Measurements from ENCODE around the gene STARD8.

GRCh38 chrX:68703846-68704245 lies 56.4 kb downstream of the STARD8 start:
- TF ChIP-seq E2F6 (IDR thresholded peaks at IDR 0.05; ENCODE audit: borderline replicate concordance, low read depth) = no peak
- no peak for TF ChIP-seq CTCF (IDR thresholded peaks at IDR 0.05)
- no peak for TF ChIP-seq RAD21 (conservative IDR thresholded peaks at IDR 0.05 in 1 of 2, IDR thresholded peaks at IDR 0.05 in 1 of 2)
- no peak for TF ChIP-seq POLR2A (IDR thresholded peaks at IDR 0.05; ENCODE audit: low read length)
- no peak for TF ChIP-seq POLR2AphosphoS2 (conservative IDR thresholded peaks at IDR 0.05; ENCODE audit: low read length)
- no peak for TF ChIP-seq BHLHE40 (IDR thresholded peaks at IDR 0.05; ENCODE audit: low read depth, low read length)
- TF ChIP-seq PHF8 (IDR thresholded peaks at IDR 0.05; ENCODE audit: borderline replicate concordance, low read depth) = no peak
- no peak for TF ChIP-seq SREBF2 (IDR thresholded peaks at IDR 0.05)
- TF ChIP-seq REST (IDR thresholded peaks at IDR 0.05) = no peak
- no peak for TF ChIP-seq CBX8 (IDR thresholded peaks at IDR 0.05)
- no peak for TF ChIP-seq HMGXB4 (CRISPR knock-in tag; IDR thresholded peaks at IDR 0.05; ENCODE audit: borderline replicate concordance)
- TF ChIP-seq NR3C1 (IDR thresholded peaks at IDR 0.05) = no peak

Measured in A549 (cell line).